HL-60 (cell line): ENCODE results near the gene DNAJC17.

ENCODE experiments used
- DNase-seq, 2 experiments: peaks; one replicate each; pipeline ENCODE4 v3.0.0-alpha.2; 2010 to 2020; ENCODE audit warnings: low read depth in 1 of 2, low spot score in 1 of 2
- H3K27ac ChIP-seq: fragments of 250-450 bp; sonication (Bioruptor Pico); replicated peaks from 2 replicates; pipeline ENCODE4 v1.5.1; 2020; ENCODE audit warnings: mild to moderate bottlenecking, moderate library complexity
- H3K27me3 ChIP-seq: fragments of 250-450 bp; sonication (Bioruptor Pico); 2 replicates; pipeline ENCODE4 v1.5.1; 2021; ENCODE audit warnings: mild to moderate bottlenecking, moderate library complexity; ENCODE audit not compliant: insufficient read depth, poor library complexity, severe bottlenecking
- H3K4me3 ChIP-seq: replicated peaks from 2 replicates; pipeline ENCODE4 v1.5.1; 2011; ENCODE audit warnings: mild to moderate bottlenecking, control low read depth, low read length; ENCODE audit not compliant: insufficient read depth
- CTCF ChIP-seq: IDR thresholded peaks from one replicate; pipeline ENCODE4 v1.5.1; 2011; ENCODE audit warnings: low read length, control low read depth, inconsistent platforms; ENCODE audit not compliant: insufficient read depth
- GABPA ChIP-seq: IDR thresholded peaks from 2 replicates; pipeline ENCODE4 v1.6.1; 2012; ENCODE audit warnings: low read depth
- POLR2AphosphoS5 ChIP-seq: IDR thresholded peaks from 2 replicates; pipeline ENCODE4 v1.6.1; 2012; ENCODE audit warnings: low read depth
- SPI1 ChIP-seq: IDR thresholded peaks from 2 replicates; pipeline ENCODE4 v1.6.1; 2012; ENCODE audit warnings: low read depth, mild to moderate bottlenecking, borderline replicate concordance
- TF ChIP-seq, protein P1 (sequence below): IDR thresholded peaks from 2 replicates; pipeline ENCODE4 v1.6.1; 2012; ENCODE audit warnings: low read depth; ENCODE audit not compliant: insufficient replicate concordance

The DNAJC17 gene

DNA sequence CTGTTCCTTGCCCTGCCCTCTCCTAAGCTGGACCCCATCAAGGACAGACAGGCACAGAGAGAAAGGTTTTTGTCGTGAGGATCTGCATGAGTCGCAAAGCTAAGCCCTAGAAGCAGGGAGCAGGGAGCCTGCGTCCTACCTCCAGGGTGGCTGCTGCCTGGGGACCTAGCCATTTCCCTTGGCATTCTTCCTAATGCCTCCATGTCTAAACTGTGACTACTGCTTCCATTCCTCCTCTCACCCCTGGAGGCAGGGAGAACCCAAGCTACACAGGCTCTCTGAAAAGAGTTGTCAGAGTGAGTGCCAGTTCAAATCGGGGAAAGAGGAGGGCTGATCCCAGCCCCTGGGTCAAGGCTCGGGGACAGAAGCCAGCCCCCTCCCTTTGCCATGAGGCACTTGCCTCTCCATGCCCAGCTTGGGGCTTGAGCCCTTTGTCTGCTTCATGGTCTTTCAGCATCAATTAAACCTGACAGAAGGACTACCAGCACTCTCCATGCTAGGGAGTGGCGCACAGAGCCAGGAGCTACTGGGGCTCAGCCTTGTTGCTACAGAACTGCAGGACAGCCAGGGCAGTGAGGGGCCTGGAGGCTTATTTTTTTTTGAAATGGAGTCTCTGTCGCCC lies 41.0 kb downstream of the DNAJC17 start:
- no peak for TF ChIP-seq SPI1
- TF ChIP-seq CTCF = no peak
- no peak for TF ChIP-seq GABPA
- TF ChIP-seq POLR2AphosphoS5 = 0 out of 2 replicates have a peak, but pooled peaks have one; percentile 8
- TF ChIP-seq, protein P1, sequence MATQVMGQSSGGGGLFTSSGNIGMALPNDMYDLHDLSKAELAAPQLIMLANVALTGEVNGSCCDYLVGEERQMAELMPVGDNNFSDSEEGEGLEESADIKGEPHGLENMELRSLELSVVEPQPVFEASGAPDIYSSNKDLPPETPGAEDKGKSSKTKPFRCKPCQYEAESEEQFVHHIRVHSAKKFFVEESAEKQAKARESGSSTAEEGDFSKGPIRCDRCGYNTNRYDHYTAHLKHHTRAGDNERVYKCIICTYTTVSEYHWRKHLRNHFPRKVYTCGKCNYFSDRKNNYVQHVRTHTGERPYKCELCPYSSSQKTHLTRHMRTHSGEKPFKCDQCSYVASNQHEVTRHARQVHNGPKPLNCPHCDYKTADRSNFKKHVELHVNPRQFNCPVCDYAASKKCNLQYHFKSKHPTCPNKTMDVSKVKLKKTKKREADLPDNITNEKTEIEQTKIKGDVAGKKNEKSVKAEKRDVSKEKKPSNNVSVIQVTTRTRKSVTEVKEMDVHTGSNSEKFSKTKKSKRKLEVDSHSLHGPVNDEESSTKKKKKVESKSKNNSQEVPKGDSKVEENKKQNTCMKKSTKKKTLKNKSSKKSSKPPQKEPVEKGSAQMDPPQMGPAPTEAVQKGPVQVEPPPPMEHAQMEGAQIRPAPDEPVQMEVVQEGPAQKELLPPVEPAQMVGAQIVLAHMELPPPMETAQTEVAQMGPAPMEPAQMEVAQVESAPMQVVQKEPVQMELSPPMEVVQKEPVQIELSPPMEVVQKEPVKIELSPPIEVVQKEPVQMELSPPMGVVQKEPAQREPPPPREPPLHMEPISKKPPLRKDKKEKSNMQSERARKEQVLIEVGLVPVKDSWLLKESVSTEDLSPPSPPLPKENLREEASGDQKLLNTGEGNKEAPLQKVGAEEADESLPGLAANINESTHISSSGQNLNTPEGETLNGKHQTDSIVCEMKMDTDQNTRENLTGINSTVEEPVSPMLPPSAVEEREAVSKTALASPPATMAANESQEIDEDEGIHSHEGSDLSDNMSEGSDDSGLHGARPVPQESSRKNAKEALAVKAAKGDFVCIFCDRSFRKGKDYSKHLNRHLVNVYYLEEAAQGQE = no peak
- H3K4me3 ChIP-seq = no peak overlapping the region
- no peak overlapping the region for H3K27ac ChIP-seq
- DNase-seq = no peak
- H3K27me3 ChIP-seq = no peaks in the 10 kb centered on the region

GRCh38 chr15:40764629-40765103 lies 42.6 kb downstream of the DNAJC17 start:
- DNase-seq = peak in 1 of 2 experiments; percentile 33
- peak overlapping the region; percentile 89 for H3K4me3 ChIP-seq
- H3K27ac ChIP-seq = peak overlapping the region; percentile 89
- no peaks in the 10 kb centered on the region for H3K27me3 ChIP-seq
- no peak for TF ChIP-seq POLR2AphosphoS5
- no peak for TF ChIP-seq SPI1
- no peak for TF ChIP-seq CTCF
- TF ChIP-seq GABPA = no peak
- TF ChIP-seq, protein P1 = no peak

DNA sequence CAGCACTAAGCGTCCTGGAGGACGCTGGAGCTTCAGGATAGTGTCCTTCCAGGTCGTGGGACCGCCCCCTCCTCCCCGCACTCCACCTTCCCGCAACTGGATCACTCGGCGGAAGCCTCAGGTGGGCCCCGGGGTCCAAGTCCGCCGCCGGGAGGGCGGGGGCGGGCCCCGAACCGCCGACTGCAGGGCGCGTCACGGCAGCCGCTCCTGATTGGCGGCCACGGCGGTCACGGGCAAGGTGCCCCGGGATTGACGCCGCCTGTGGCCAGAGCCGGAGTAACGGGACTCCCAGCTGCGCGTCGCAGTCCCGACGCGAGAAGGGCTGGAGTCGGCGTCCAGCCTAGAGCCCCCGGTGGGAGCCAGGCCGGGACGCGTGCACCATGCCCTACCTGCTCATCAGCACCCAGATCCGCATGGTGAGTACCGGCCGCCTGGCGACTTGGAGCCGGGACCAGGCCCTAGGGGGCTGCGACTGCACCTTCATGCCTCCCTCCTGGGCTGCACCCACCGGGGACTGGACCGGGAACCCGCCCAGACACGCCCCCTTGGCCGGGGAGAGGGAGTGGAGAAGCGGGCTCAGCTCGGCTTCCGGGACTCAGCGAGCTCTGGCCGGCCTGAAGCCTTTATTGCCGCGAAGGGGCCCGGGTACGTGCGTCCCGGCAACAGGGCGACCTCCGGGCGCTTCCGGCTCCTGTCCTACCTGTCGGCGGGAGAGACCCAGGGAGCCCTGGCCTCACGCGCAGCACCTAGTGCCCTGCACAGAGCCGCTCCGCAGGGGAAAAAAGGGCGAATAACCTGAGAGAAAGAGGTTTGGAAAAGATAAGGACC lies 43.3 kb downstream of the DNAJC17 start, which contains the start of gene GCHFR:
TSS of gene GCHFR (plus strand) at position 268 of the 828 bp plus-strand sequence. CDS start at position 381, 113 bp downstream.
- TF ChIP-seq POLR2AphosphoS5 = peak; percentile 84
- TF ChIP-seq SPI1 = no peak
- Histone ChIP-seq H3K4me3 (peak within 1 kb of the TSS; percentile 89), H3K27ac (peak within 1 kb of the TSS; percentile 89), H3K27me3 (no peaks in the 10 kb centered on the region)
- DNase-seq = peak; percentile 74 to 77
